Endothelial cell of umbilical vein (primary cell): ENCODE data around the gene NUDCD3. TPM values are rescaled to one million over a fixed set of nuclear protein-coding genes. Genes with fewer than 3 reads are reported as not detected.

ENCODE experiments used
- BruUV-seq: library from RNA; stranded (reverse); fragments of 400-500 nt; replicated peaks from 2 replicates; lab custom pipeline; 2021; lab: Mats Ljungman, UMichigan
- CTCF ChIA-PET: fragments of 300-600, 350-600 bp; sonication (Branson Sonifier 250); formaldehyde crosslinking; loops from one replicate; lab custom pipeline; 2021; ENCODE audit warnings: antibody characterized with exemption, inconsistent platforms; lab: Charles Lee
- POLR2A ChIA-PET: fragments of 300-600, 350-600 bp; sonication (Branson Sonifier 250); formaldehyde crosslinking; loops from one replicate; lab custom pipeline; 2021; ENCODE audit warnings: antibody characterized with exemption, inconsistent platforms; lab: Charles Lee
- DNase-seq: peaks from one replicate; pipeline ENCODE4 v3.0.0-alpha.2; 2011; ENCODE audit warnings: low read depth, low spot score
- FAIRE-seq: peaks from 2 replicates; lab custom pipeline; 2011; peaks lifted over from hg19 to GRCh38; lab: Jason Lieb, UNC
- H2AFZ ChIP-seq: 2 replicates; pipeline ENCODE4 v1.6.0; 2012; ENCODE audit warnings: low read depth, low read length, control low read depth, inconsistent platforms
- H3K27ac ChIP-seq: 2 replicates; pipeline ENCODE4 v1.5.1; 2011; ENCODE audit warnings: low read depth, mild to moderate bottlenecking, control low read depth, low read length, moderate library complexity; ENCODE audit not compliant: insufficient read depth
- H3K27me3 ChIP-seq, 2 experiments: 2 replicates each; pipeline versions ENCODE4 v1.6.0 to v1.6.1; 2011; ENCODE audit warnings: low read length in 2 of 2, mixed read lengths in 1 of 2; ENCODE audit not compliant: control insufficient read depth in 2 of 2, insufficient read depth in 2 of 2
- H3K36me3 ChIP-seq, 2 experiments: 2 replicates in 1 of 2; 3 replicates in 1 of 2; pipeline ENCODE4 v1.5.1; 2011; ENCODE audit warnings: low read length in 2 of 2, mild to moderate bottlenecking in 1 of 2, moderate library complexity in 1 of 2; ENCODE audit not compliant: control insufficient read depth in 2 of 2, insufficient read depth in 2 of 2; ENCODE audit errors: extremely low read depth in 1 of 2
- H3K4me1 ChIP-seq: 3 replicates; pipeline ENCODE4 v1.5.1; 2011; ENCODE audit warnings: mild to moderate bottlenecking, low read length; ENCODE audit not compliant: control insufficient read depth, insufficient read depth; ENCODE audit errors: extremely low read depth
- H3K4me2 ChIP-seq: 2 replicates; pipeline ENCODE4 v1.6.1; 2011; ENCODE audit warnings: low read length, control low read depth, mixed read lengths; ENCODE audit not compliant: insufficient read depth
- H3K4me3 ChIP-seq, 3 experiments: fragments of 200-600 bp in 1 of 3; sonication (generic), shearing (Covaris generic) in 1 of 3; replicated peaks in 1 of 3; 2 replicates each; pipeline ENCODE4 v1.5.1; 2011 to 2016; ENCODE audit warnings: control low read depth in 3 of 3, low read length in 3 of 3, mild to moderate bottlenecking in 2 of 3, inconsistent platforms in 1 of 3, low read depth in 1 of 3, moderate library complexity in 1 of 3; ENCODE audit not compliant: insufficient read depth in 1 of 3
- H3K79me2 ChIP-seq: 2 replicates; pipeline ENCODE4 v1.6.0; 2012; ENCODE audit warnings: low read length, inconsistent platforms; ENCODE audit not compliant: control insufficient read depth, insufficient read depth
- H3K9ac ChIP-seq: replicated peaks from 2 replicates; pipeline ENCODE3; 2011; ENCODE audit warnings: low read length, control low read depth; ENCODE audit not compliant: insufficient read depth; ENCODE audit errors: extremely low read depth
- H3K9me1 ChIP-seq: replicated peaks from 3 replicates; pipeline ENCODE4 v1.6.0; 2011; ENCODE audit warnings: mild to moderate bottlenecking, low read length; ENCODE audit not compliant: control insufficient read depth, insufficient read depth; ENCODE audit errors: extremely low read depth
- H3K9me3 ChIP-seq: replicated peaks from 2 replicates; pipeline ENCODE4 v1.5.1; 2012; ENCODE audit warnings: low read length, inconsistent platforms; ENCODE audit not compliant: control insufficient read depth, insufficient read depth
- H4K20me1 ChIP-seq: replicated peaks from 2 replicates; pipeline ENCODE3; 2011; ENCODE audit warnings: mild to moderate bottlenecking, low read length; ENCODE audit not compliant: control insufficient read depth, insufficient read depth; ENCODE audit errors: extremely low read depth
- EZH2 ChIP-seq: IDR thresholded peaks from 2 replicates; pipeline ENCODE4 v1.6.1; 2012; ENCODE audit warnings: borderline replicate concordance, low read depth, mild to moderate bottlenecking, moderate library complexity, low read length, inconsistent platforms; ENCODE audit not compliant: severe bottlenecking
- FOS ChIP-seq: IDR thresholded peaks from 2 replicates; pipeline ENCODE4 v1.6.1; 2011; ENCODE audit warnings: mild to moderate bottlenecking, low read length, moderate library complexity, borderline replicate concordance; ENCODE audit not compliant: insufficient read depth
- GATA2 ChIP-seq: IDR thresholded peaks from 2 replicates; pipeline ENCODE4 v1.7.0; 2011; ENCODE audit warnings: low read depth, mild to moderate bottlenecking, moderate library complexity, mixed read lengths, low read length; ENCODE audit not compliant: insufficient read length, insufficient read depth
- JUN ChIP-seq: IDR thresholded peaks from 2 replicates; pipeline ENCODE4 v1.6.1; 2011; ENCODE audit warnings: borderline replicate concordance, low read depth; ENCODE audit not compliant: insufficient read length, insufficient read depth
- MYC ChIP-seq: IDR thresholded peaks from one replicate; pipeline ENCODE4 v1.6.1; 2011; ENCODE audit warnings: mild to moderate bottlenecking, low read depth, low read length
- POLR2A ChIP-seq: IDR thresholded peaks from 2 replicates; pipeline ENCODE4 v1.6.1; 2012; ENCODE audit warnings: low read depth, mild to moderate bottlenecking, control low read depth, low read length
- POLR2AphosphoS5 ChIP-seq: IDR thresholded peaks from 2 replicates; pipeline ENCODE4 v1.6.1; 2012; ENCODE audit warnings: low read depth, mild to moderate bottlenecking, control low read depth, low read length, moderate library complexity; ENCODE audit not compliant: insufficient read depth
- dilution Hi-C: fragments of 300-500 bp; cut with MboI; formaldehyde crosslinking; loops from one replicate; pipeline ENCODE4 v1.15.0; 2019; ENCODE audit warnings: low sequenced_read_pairs; ENCODE audit not compliant: extremely low pct_ligation_motif_present
- intact Hi-C: fragments of 100-400 bp; cut with micrococcal nuclease; formaldehyde crosslinking; loops from one replicate; pipeline ENCODE4 v1.10.0; 2022
- polyA plus RNA-seq, 4 experiments: library from polyadenylated mRNA; depleted of rRNA in 3 of 4; stranded (reverse) in 3 of 4; unstranded in 1 of 4; fragments of >200 nt; gene quantifications; 2 replicates each; pipeline versions ENCODE4 v1.2.1 to v1.2.3, GENCODE V29; 2011 to 2012; ENCODE audit warnings: missing spikeins in 1 of 4
- total RNA-seq: library from RNA; stranded (reverse); gene quantifications from 2 replicates; pipeline ENCODE4 v1.2.3, GENCODE V29; 2021
- TF ChIP-seq, protein P1 (sequence below): IDR thresholded peaks from 2 replicates; pipeline ENCODE4 v1.6.1; 2011; ENCODE audit not compliant: insufficient read depth, insufficient read length
- TF ChIP-seq, protein P2 (sequence below), 2 donors: IDR thresholded peaks; 1 replicate in 1 of 2; 2 replicates in 1 of 2; pipeline ENCODE4 v1.5.1; 2011; ENCODE audit warnings: low read length in 2 of 2, mild to moderate bottlenecking in 2 of 2, moderate library complexity in 2 of 2, control low read depth in 1 of 2, inconsistent platforms in 1 of 2, low read depth in 1 of 2; ENCODE audit not compliant: insufficient read depth in 1 of 2; ENCODE audit errors: extremely low read depth in 1 of 2

Gene NUDCD3
- total and polyA plus RNA-seq, 2 donors (not counting 3 experiments of a cell fraction or from before 2014, with no cell fraction given) = 50.6 to 137 TPM

DNA sequence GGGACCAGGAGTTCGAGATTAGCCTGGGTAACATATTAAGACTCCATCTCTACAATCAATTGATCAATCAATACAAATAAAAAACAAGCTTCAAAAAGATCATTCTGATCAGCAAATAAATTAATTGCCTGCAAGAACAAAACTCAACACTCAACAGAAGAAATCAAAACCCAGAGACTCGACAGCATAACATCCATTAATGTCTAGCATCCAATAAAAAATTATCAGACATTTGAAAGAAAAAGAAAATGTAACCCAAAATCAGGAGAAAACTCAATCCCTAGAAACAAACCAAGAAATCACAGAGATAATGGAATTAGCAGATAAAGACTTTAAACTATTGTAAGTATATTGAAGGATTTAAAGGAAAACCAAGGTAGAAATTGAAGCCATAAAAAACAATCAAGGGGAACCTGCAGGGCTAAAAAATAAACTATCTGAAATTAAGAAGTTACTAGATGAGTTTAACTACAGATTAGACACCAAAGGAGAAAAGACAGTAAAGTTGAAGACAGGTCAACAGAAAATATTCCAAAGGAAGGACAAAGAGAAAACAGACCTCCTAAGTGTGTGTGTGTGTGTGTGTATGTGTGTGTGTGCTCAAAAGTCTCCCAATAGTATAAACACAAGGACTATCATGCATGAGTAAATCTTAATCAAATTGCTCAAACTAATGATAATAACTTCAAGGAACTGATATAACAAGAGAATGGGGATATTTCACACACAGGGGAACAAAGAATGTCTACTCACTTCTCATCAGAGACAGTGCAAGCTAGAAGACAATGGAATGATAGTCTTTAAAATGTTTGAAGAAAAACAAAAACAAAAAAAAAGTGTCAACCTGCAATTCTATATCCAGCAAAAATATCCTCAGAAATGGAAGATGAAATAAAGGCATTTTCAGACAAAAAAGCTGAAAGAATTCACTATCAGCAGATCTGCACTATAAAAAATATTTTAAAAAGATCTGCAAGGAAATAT lies 7.7 kb downstream of the NUDCD3 start:
- Histone ChIP-seq H3K36me3 (peaks cover 14 to 20% of the 10 kb centered on the region in 2 experiments), H4K20me1 (no peaks in the 10 kb centered on the region), H3K79me2 (peaks cover 56% of the 10 kb centered on the region), H3K27ac (no peak overlapping the region), H2AFZ (no peak overlapping the region), H3K4me3 (no peak overlapping the region), H3K9me3 (no peaks in the 10 kb centered on the region), H3K9me1 (no peaks in the 10 kb centered on the region), H3K4me1 (peaks cover 30% of the 10 kb centered on the region), H3K9ac (no peak overlapping the region), H3K27me3 (no peaks in the 10 kb centered on the region), H3K4me2 (no peak overlapping the region)
- TF ChIP-seq GATA2 (no peak), FOS (no peak), JUN (no peak), POLR2A (no peak), POLR2AphosphoS5 (no peak), MYC (no peak), EZH2 (no peak)
- TF ChIP-seq, protein P1, sequence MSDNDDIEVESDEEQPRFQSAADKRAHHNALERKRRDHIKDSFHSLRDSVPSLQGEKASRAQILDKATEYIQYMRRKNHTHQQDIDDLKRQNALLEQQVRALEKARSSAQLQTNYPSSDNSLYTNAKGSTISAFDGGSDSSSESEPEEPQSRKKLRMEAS = no peak
- TF ChIP-seq, protein P2, sequence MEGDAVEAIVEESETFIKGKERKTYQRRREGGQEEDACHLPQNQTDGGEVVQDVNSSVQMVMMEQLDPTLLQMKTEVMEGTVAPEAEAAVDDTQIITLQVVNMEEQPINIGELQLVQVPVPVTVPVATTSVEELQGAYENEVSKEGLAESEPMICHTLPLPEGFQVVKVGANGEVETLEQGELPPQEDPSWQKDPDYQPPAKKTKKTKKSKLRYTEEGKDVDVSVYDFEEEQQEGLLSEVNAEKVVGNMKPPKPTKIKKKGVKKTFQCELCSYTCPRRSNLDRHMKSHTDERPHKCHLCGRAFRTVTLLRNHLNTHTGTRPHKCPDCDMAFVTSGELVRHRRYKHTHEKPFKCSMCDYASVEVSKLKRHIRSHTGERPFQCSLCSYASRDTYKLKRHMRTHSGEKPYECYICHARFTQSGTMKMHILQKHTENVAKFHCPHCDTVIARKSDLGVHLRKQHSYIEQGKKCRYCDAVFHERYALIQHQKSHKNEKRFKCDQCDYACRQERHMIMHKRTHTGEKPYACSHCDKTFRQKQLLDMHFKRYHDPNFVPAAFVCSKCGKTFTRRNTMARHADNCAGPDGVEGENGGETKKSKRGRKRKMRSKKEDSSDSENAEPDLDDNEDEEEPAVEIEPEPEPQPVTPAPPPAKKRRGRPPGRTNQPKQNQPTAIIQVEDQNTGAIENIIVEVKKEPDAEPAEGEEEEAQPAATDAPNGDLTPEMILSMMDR (IDR thresholded peaks at IDR 0.05; ENCODE audit: extremely low read depth in 1 of 2, insufficient read depth in 1 of 2, low read depth in 1 of 2, low read length in 2 of 2) = no peak
- FAIRE-seq (no peak), DNase-seq (no peak)
- POLR2A ChIA-PET = no interaction called here
- CTCF ChIA-PET = interaction anchor here (0.6 to 1.3 kb wide), 3 partner anchors 51 to 242 kb away, joined by 3 to 5 read pairs (median 3); no protein-coding TSS in a partner anchor
- dilution Hi-C loops = no loop called here
- no TSS peak for BruUV-seq
- intact Hi-C loops = no loop called here
